H9 (cell line): Measurements from ENCODE around the gene PRKAG1. TPM values are rescaled to one million over a fixed set of nuclear protein-coding genes. Genes with fewer than 3 reads are reported as not detected.

Experiments used
- DNase-seq: peaks from one replicate; pipeline ENCODE4 v3.0.0-alpha.2; 2017
- H2AFZ ChIP-seq: one replicate; pipeline ENCODE4 v1.6.1; 2013; ENCODE audit warnings: mild to moderate bottlenecking, low read length, control low read depth, moderate library complexity
- H2AK5ac ChIP-seq: 2 replicates; pipeline ENCODE4 v1.6.1; 2013; ENCODE audit warnings: low read length, control low read depth, mixed read lengths; ENCODE audit not compliant: insufficient read length
- H2BK120ac ChIP-seq: one replicate; pipeline ENCODE4 v1.6.1; 2013; ENCODE audit warnings: low read depth, mild to moderate bottlenecking, low read length, control low read depth, inconsistent platforms; ENCODE audit not compliant: poor library complexity, severe bottlenecking
- H2BK12ac ChIP-seq: 2 replicates; pipeline ENCODE4 v1.6.1; 2013; ENCODE audit warnings: low read length, control low read depth, mixed read lengths, low read depth; ENCODE audit not compliant: insufficient read length
- H2BK15ac ChIP-seq: 2 replicates; pipeline ENCODE4 v1.6.1; 2013; ENCODE audit warnings: low read depth, low read length, control low read depth
- H2BK20ac ChIP-seq: one replicate; pipeline ENCODE4 v1.6.1; 2013; ENCODE audit warnings: low read depth, mild to moderate bottlenecking, low read length, control low read depth, inconsistent platforms; ENCODE audit not compliant: poor library complexity, severe bottlenecking
- H2BK5ac ChIP-seq: 2 replicates; pipeline ENCODE4 v1.6.1; 2013; ENCODE audit warnings: low read length, control low read depth, mixed read lengths; ENCODE audit not compliant: insufficient read length
- H3K14ac ChIP-seq: 2 replicates; pipeline ENCODE4 v1.6.1; 2013; ENCODE audit warnings: low read length, control low read depth; ENCODE audit not compliant: insufficient read depth
- H3K18ac ChIP-seq: 2 replicates; pipeline ENCODE4 v1.6.1; 2013; ENCODE audit warnings: low read depth, mild to moderate bottlenecking, mixed read lengths, low read length, control low read depth; ENCODE audit not compliant: insufficient read length
- H3K23ac ChIP-seq: 2 replicates; pipeline ENCODE4 v1.6.1; 2013; ENCODE audit warnings: low read length, control low read depth, mixed read lengths, low read depth; ENCODE audit not compliant: insufficient read length
- H3K23me2 ChIP-seq: 2 replicates; pipeline ENCODE4 v1.6.1; 2013; ENCODE audit warnings: low read depth, mild to moderate bottlenecking, mixed read lengths, low read length, control low read depth; ENCODE audit not compliant: insufficient read length, poor library complexity, severe bottlenecking
- H3K27ac ChIP-seq: 2 replicates; pipeline ENCODE4 v1.5.1; 2013; ENCODE audit warnings: low read length, control low read depth, mixed read lengths, low read depth; ENCODE audit not compliant: insufficient read length
- H3K27me3 ChIP-seq: 2 replicates; pipeline ENCODE4 v1.6.1; 2013; ENCODE audit warnings: low read length, control low read depth, inconsistent platforms; ENCODE audit not compliant: insufficient read depth
- H3K4ac ChIP-seq: 2 replicates; pipeline ENCODE4 v1.6.1; 2013; ENCODE audit warnings: low read depth, mild to moderate bottlenecking, control low read depth, inconsistent platforms, low read length, moderate library complexity
- H3K4me1 ChIP-seq: 2 replicates; pipeline ENCODE4 v1.6.1; 2013; ENCODE audit warnings: low read length, control low read depth, inconsistent platforms; ENCODE audit not compliant: insufficient read depth
- H3K4me2 ChIP-seq: 2 replicates; pipeline ENCODE4 v1.6.1; 2013; ENCODE audit warnings: low read length, control low read depth, mixed read lengths; ENCODE audit not compliant: insufficient read length, insufficient read depth
- H3K56ac ChIP-seq: 2 replicates; pipeline ENCODE4 v1.6.1; 2013; ENCODE audit warnings: low read depth, mild to moderate bottlenecking, mixed read lengths, low read length, control low read depth; ENCODE audit not compliant: insufficient read length
- H3K79me1 ChIP-seq: 2 replicates; pipeline ENCODE4 v1.6.1; 2013; ENCODE audit warnings: low read depth, mild to moderate bottlenecking, moderate library complexity, low read length, control low read depth, inconsistent platforms; ENCODE audit not compliant: insufficient read depth, poor library complexity, severe bottlenecking
- H3K79me2 ChIP-seq: 2 replicates; pipeline ENCODE4 v1.6.1; 2013; ENCODE audit warnings: low read length, control low read depth, inconsistent platforms; ENCODE audit not compliant: insufficient read depth
- H3K9ac ChIP-seq: 2 replicates; pipeline ENCODE4 v1.6.1; 2013; ENCODE audit warnings: low read length, control low read depth, mixed read lengths; ENCODE audit not compliant: insufficient read length; ENCODE audit errors: extremely low read depth
- H3K9me3 ChIP-seq: one replicate; pipeline ENCODE4 v1.6.1; 2013; ENCODE audit warnings: low read depth, low read length, inconsistent platforms; ENCODE audit not compliant: control insufficient read depth
- H3T11ph ChIP-seq: one replicate; pipeline ENCODE4 v1.6.1; 2013; ENCODE audit warnings: mild to moderate bottlenecking, low read length, control low read depth, inconsistent platforms
- H4K20me1 ChIP-seq: one replicate; pipeline ENCODE4 v1.6.1; 2013; ENCODE audit not compliant: control insufficient read depth, insufficient read length, insufficient read depth
- H4K5ac ChIP-seq: 2 replicates; pipeline ENCODE4 v1.6.1; 2013; ENCODE audit warnings: low read depth, mild to moderate bottlenecking, mixed read lengths, low read length, control low read depth; ENCODE audit not compliant: insufficient read length
- H4K8ac ChIP-seq: replicated peaks from 2 replicates; pipeline ENCODE4 v1.6.1; 2013; ENCODE audit warnings: low read length, control low read depth, mixed read lengths, low read depth; ENCODE audit not compliant: insufficient read length
- H4K91ac ChIP-seq: 2 replicates; pipeline ENCODE4 v1.6.1; 2013; ENCODE audit warnings: low read depth, mild to moderate bottlenecking, moderate library complexity, mixed read lengths, low read length, control low read depth; ENCODE audit not compliant: insufficient read length
- H3K27ac Mint-ChIP-seq, 3 experiments: 2 replicates in 2 of 3; 3 replicates in 1 of 3; pipeline ENCODE4 v1.8.0; 2020 to 2021; ENCODE audit warnings: mixed read lengths in 3 of 3, mild to moderate bottlenecking in 1 of 3, moderate library complexity in 1 of 3
- H3K27me3 Mint-ChIP-seq: 2 replicates; pipeline ENCODE4 v1.8.0; 2021; ENCODE audit warnings: low read depth, mild to moderate bottlenecking, moderate library complexity, mixed read lengths
- H3K36me3 Mint-ChIP-seq, 3 experiments: 2 replicates in 2 of 3; 3 replicates in 1 of 3; pipeline ENCODE4 v1.8.0; 2020 to 2021; ENCODE audit warnings: low read depth in 3 of 3, mixed read lengths in 3 of 3; ENCODE audit not compliant: insufficient read depth in 1 of 3
- H3K4me1 Mint-ChIP-seq, 2 experiments: 2 replicates each; pipeline ENCODE4 v1.8.0; 2020; ENCODE audit warnings: mixed read lengths in 2 of 2
- H3K4me3 Mint-ChIP-seq, 2 experiments: 2 replicates in 1 of 2; 3 replicates in 1 of 2; pipeline ENCODE4 v1.8.0; 2020 to 2021; ENCODE audit warnings: mild to moderate bottlenecking in 2 of 2, mixed read lengths in 2 of 2, moderate library complexity in 1 of 2
- H3K9me3 Mint-ChIP-seq, 2 experiments: 2 replicates in 1 of 2; 3 replicates in 1 of 2; pipeline ENCODE4 v1.8.0; 2020; ENCODE audit warnings: mild to moderate bottlenecking in 2 of 2, mixed read lengths in 2 of 2, moderate library complexity in 1 of 2
- WGBS: extraction: QIAGEN DNeasy Blood & Tissue Kit; methylation state at CpG from one replicate; pipeline ENCODE4 v1.1.7; 2013; ENCODE audit warnings: missing lambda C conversion rate, low lambda C conversion rate, mixed read lengths; ENCODE audit not compliant: insufficient read length; ENCODE audit errors: extremely low coverage; 5-methylcytosine and 5-hydroxymethylcytosine counted together
- total RNA-seq: library from RNA; stranded (reverse); gene quantifications from 2 replicates; pipeline ENCODE4 v1.2.1, GENCODE V29; 2021
- TF ChIP-seq, protein P1 (sequence below): fragments of 200-600 bp; sonication (generic); conservative IDR thresholded peaks from 3 replicates; pipeline ENCODE4 v1.8.0; 2021; ENCODE audit warnings: antibody characterized with exemption, mild to moderate bottlenecking

PRKAG1 gene
- total RNA-seq, 1 experiment from 2014 or later = 34.8 TPM

DNA sequence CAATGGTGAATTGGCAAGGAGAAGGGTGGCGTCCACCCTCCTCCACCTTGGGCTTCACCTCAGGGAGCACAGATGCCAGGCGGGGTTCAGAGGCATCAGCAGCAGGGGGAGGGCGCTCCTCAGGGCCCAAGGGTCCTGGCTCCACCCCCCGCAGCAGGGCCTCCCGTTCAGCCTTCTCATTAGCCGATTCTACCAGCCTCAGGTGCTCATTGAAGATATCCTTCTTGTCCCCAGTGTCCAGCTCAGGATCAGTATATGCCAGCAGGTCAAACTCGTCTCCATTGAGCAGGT is 19.3 kb upstream of the PRKAG1 start:
- no peak overlapping the region for H2BK12ac ChIP-seq
- TF ChIP-seq, protein P1, sequence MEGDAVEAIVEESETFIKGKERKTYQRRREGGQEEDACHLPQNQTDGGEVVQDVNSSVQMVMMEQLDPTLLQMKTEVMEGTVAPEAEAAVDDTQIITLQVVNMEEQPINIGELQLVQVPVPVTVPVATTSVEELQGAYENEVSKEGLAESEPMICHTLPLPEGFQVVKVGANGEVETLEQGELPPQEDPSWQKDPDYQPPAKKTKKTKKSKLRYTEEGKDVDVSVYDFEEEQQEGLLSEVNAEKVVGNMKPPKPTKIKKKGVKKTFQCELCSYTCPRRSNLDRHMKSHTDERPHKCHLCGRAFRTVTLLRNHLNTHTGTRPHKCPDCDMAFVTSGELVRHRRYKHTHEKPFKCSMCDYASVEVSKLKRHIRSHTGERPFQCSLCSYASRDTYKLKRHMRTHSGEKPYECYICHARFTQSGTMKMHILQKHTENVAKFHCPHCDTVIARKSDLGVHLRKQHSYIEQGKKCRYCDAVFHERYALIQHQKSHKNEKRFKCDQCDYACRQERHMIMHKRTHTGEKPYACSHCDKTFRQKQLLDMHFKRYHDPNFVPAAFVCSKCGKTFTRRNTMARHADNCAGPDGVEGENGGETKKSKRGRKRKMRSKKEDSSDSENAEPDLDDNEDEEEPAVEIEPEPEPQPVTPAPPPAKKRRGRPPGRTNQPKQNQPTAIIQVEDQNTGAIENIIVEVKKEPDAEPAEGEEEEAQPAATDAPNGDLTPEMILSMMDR = no peak
- H3K27ac ChIP-seq = no peak overlapping the region
- H3K36me3 Mint-ChIP-seq = peaks cover 41 to 94% (median 90%) of the 10 kb centered on the region in 3 experiments; a peak in 6 of 7 replicates
- H3K79me2 ChIP-seq = no peaks in the 10 kb centered on the region
- no peak overlapping the region for H3K23ac ChIP-seq
- no peak for DNase-seq
- no peaks in the 10 kb centered on the region for H3K4me1 Mint-ChIP-seq
- H2BK20ac ChIP-seq = no peak overlapping the region
- H3K9me3 ChIP-seq = no peaks in the 10 kb centered on the region
- no peaks in the 10 kb centered on the region for H3K79me1 ChIP-seq
- H3K18ac ChIP-seq = no peak overlapping the region
- H3K27me3 ChIP-seq = no peaks in the 10 kb centered on the region
- no peaks in the 10 kb centered on the region for H3K9me3 Mint-ChIP-seq
- no peak overlapping the region for H4K91ac ChIP-seq
- no CpG with 5 or more reads among the region's 7 CpGs for WGBS
- no peak overlapping the region for H3K27ac Mint-ChIP-seq
- H3K4me1 ChIP-seq = no peaks in the 10 kb centered on the region
- H2BK120ac ChIP-seq = no peak overlapping the region
- no peak overlapping the region for H4K8ac ChIP-seq
- H4K5ac ChIP-seq = no peak overlapping the region
- no peaks in the 10 kb centered on the region for H3K23me2 ChIP-seq
- H3K56ac ChIP-seq = no peak overlapping the region
- H3K14ac ChIP-seq = no peak overlapping the region
- no peak overlapping the region for H2AFZ ChIP-seq
- H3K27me3 Mint-ChIP-seq = no peaks in the 10 kb centered on the region
- no peaks in the 10 kb centered on the region for H4K20me1 ChIP-seq
- no peak overlapping the region for H3K4ac ChIP-seq
- no peak overlapping the region for H3K9ac ChIP-seq
- H3K4me2 ChIP-seq = no peak overlapping the region
- no peak overlapping the region for H3T11ph ChIP-seq
- H2AK5ac ChIP-seq = no peak overlapping the region
- H2BK5ac ChIP-seq = no peak overlapping the region
- H3K4me3 Mint-ChIP-seq = no peak overlapping the region
- H2BK15ac ChIP-seq = no peak overlapping the region
